Measurements from ENCODE around the gene NAV3.

The NAV3 gene

DNA sequence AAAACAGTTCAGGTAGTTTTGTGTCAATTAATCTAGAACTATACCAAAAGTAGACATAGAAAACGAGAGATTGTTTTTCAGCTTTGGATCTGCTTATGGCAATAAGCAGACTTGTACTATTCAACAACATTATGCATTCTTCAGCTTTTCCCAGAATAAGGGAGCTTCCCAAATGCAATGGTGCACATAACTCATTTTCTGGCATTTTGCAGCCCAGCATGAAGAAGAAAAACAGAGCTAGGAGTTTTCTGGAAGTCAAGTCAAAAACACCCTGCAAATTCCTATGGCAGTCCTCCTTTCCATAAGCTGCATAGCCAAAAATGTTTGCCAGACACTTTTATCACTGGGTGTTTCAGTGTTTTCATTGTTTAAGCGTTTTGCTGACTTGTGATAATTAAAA, 314.7 kb downstream of the NAV3 start:
- no peak for DNase-seq

DNA sequence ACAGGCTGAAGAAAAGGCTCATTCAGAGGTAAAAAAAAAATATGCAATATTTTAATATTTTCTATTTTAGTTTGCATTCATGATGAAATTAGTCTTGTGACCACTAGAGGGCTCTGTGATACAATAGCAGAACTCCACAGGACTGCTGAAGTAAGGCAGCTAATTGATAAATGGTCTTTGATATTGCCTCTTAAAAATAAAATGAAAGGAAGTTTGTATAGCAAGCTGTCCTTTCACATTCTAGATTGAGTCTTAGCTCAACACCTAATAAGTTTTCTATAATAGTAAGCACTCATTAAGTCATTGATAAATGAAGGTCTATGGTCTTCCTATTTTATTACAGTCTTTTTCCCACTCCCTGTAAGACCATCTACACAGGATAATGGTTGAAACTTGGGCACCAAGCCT, 315.7 kb downstream of the NAV3 start:
- DNase-seq, result no peak

DNA sequence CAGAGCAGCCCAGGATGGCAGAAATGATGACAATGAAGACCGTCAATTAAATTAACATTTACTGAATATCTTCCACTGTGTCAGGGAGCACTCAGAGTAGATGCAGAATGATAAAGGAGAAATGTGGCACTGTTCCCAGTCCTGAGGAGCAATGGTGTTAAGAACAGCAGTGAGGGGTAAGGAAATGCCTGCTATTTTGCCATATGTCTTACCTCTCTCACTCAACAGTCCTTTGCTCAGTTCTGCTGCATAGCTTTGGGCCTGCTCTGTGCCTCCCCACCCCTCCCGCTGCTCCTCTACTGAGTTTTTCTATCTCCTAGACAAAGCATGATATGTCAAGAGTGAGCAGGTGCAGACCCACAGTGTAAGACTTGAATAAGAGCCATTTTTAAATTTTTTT, 318.8 kb downstream of the NAV3 start:
- DNase-seq, result no peak

DNA sequence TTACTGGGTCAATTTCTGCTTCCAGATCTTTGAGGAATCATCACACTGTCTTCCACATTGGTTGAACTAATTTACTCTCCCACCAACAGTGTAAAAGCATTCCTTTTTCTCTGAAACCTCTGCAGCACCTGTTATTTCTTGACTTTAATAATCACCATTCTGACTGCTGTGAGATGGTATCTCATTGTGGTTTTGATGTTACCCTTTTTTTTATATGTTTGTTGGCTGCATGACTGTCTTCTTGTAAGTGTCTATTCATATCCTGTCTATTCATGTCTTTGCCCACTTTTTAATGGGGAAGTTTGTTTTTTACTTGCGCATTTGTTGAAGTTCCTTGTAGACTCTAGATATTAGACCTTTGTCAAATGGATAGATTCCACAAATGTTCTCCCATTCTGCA, 324.9 kb downstream of the NAV3 start:
- no peak for DNase-seq

DNA sequence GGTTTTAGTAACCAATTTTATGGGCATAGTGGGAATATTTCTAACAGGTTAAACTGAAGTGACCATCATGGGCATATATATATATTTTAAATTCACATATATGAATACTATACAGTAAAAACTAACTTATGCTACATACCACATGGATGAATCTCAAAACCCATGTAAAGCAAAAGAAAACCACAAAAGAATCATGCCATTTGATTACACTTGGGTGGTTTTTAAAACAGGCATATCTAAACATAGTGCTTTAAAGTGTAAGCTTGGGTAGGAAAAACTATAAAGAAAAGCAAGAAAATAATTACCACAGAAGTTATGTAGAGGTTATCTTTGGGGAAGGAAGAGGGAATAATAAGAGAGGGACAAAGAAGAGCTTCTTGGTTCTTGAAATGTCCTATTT, 326.1 kb downstream of the NAV3 start:
- no peak for DNase-seq

DNA sequence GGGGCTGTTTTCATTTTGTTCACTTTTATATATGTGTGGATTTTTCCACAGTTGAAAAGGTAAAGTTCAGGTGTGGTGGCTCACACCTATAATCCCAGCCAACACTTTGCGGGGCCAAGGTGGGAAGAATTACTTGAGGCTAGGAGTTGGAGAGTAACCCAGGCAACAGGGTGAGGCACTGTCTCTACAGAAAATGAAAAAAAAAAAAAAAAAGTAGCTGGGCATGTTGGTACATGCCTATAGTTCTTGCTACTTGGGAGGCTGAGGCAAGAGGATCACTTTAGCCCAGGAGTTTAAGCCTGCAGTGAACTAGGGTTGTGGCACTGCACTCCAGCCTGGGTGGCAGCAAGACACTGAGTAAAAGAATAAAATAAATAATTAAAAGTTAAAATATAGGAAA, 326.5 kb downstream of the NAV3 start:
- no peak for DNase-seq

DNA sequence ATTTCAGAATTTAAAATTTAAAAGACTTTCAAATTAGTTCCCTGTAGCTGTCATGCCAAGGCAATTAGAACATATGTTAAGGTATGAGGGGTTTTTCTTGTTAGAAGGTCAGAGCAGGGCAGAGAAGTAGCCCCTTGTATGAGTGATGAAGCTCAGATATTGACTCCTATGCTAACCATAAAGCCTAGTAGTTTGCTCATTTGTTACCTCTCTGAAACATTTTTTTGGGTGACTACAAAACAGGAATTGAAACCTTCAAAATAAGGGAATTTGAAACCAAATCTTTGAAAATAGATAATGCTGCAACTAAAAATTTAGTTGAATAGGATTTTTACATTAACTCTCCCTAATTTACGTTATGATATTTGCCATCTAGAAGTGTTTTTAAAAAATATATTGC, 333.5 kb downstream of the NAV3 start:
- no peak for DNase-seq

DNA sequence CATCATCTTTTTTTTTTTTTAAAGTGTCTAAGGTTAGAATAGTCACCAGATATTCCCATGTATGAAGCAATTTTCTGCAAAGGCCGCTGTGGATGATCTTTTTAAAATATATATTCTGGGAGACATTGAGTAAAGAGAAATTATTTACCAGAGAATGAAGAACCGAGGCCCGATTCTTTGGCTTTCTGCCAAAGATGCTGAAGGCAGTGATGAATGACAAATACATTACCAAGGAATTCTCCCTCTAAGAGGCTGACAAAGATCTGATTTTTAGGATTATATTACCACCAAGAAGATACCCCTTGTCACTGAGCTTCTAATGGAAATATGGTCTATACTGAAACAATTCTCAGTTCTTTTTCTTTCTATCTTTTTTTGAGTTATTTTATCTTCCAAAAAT, 336.8 kb downstream of the NAV3 start:
- DNase-seq, result no peak

DNA sequence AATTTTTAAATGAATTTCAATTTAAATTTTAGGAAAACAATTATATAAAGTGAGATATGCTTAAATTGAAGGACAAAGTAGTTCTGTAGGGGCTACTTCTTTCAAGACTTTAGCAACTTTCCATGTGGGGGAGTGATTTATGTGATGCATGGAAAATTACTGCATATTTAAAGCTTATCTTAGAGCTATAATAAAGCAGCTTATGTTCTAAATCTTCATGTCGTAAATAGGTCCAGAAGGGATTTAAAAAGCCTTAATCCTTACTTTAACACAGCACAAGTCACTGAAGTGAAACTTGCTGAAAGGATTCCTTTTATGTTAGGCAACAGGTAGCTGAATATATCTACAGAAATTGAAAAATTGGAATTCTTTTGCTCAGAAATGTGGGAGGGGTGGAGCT, 340.4 kb downstream of the NAV3 start:
- no peak for DNase-seq

DNA sequence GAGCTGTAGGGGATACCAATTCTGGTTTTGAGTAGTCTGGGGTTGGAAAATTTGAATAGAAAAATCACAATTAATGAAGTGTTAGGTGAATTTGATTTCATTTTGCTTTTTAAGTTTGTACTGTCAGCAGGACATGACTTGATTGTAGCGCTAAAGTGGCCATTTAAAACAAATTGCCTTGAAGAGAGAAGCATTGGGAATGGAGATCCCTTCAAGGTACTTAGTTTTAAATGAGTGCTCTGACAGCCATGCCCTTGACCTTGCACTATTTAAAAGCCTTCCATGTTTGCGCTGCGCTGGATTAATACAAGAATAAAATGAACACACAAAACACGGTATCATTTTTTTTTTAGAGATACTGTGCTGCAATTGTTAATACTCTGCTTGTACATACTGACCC, 345.9 kb downstream of the NAV3 start:
- DNase-seq, result no peak

DNA sequence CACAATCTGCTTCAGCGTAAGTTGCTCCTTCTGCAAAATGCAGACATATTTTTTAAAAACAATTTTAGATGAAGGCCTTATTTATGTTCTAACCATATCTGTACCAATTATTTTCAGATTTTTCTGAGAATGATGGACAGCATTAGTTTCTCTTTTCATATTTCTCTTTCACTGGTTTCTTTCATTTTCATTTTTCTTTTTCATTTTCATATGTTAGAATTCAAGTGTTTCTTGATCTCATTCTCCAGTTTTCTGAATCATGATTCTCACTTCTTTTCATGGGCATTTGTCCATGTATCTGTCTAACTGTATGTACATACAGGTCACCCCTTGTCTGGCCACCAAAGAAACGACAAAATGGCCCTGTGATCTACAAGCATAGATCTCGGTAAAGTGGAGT, 346.6 kb downstream of the NAV3 start:
- no peak for DNase-seq

DNA sequence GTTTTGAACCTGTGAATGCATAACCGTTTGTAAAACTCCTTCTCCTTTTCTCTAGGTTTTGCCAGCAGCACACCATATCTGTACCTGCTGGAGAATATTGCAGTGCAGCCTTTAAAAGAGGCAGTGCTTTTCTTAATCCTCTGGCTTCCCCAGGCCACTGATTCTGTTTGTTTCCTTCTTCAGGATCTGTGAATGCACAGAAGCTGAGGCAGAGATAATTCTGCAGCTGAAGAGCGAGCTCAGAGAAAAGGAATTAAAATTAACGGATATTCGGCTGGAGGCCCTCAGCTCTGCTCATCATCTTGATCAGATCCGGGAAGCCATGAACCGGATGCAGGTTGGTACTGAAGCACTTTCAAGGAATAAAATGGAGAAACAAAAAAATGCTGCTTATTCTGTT, 348.7 kb downstream of the NAV3 start:
- no peak for DNase-seq

DNA sequence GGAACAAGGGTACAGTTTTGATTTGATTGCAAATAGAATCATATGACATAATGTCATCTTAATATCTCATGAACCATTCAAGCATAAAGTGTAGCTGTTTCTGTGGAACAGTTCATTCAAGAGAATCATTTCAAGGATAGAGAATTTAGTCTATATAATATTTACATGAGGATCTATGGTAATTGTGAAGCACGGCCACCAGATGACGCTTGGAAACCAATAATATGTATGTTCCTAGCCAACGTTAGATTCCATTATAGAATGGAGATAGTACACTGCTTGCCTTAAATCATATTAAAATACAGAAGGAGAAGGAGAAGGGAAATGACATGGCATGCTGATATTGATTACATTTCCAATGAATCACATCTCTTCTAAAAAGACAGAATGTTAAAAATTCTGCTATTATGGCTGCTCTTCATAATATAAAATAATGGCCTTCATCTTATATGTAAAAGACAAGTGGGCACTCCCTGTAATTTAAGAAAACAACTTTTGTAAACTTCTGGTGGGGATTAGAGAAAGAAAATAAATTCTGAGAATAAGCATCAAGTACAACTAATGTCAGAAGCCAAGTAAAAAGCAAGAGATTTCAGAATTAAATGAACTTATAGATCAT, 351.0 kb downstream of the NAV3 start:
- no peak for DNase-seq

DNA sequence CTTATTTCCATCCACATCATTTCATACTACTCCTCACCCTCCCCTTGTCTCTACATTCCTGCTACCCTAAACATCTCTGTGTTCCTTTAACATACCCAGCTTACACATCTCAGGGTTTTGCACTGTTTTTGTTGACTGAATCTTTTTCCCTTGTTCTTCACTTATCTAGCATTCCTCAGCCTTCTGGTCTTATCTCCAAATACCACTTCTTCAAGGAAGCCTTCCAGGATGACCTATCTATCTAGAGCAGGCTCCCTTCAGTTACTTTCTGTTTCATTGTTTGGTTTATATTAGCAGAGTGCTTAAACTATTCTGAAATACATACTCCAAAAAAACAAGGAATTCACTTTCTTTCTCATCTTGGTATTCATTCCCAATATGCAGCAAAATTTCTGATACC, 353.1 kb downstream of the NAV3 start:
- no peak for DNase-seq

DNA sequence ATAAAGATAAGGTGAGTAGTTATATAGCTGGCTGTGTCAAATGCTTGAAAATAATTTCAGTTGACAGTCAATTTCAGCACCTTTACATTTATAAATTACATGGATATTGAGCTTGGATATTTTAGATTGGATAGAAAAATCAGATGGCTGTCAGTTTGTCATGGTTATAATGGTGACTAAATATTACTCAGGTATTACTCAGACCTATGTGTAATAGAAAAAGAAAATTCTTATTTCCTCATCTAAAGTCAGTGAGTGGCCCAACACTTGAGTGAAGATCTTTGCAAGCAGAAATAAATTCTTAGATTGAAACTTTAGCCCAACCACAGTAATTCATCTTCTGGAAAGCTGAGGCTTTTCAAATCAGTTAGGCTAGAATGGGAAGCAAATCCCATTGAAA, 354.4 kb downstream of the NAV3 start:
- no peak for DNase-seq

DNA sequence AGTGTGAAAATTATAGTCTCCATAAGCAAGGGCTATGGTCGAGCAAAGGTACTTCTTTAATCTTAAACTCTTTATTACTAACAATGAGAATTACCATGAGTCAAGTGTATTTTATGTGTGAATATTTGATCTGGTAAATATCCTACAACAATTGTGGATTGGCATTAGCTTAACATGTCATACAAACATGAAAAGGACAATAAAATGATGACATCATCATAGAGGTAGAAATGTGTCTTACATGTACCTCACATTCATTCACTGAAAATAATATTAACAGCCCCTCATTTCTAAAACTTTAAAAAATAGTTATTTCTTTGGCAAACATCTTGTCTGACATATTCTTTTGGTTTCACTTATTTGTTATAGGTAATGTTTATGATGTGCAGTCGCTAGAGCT, 355.0 kb downstream of the NAV3 start:
- DNase-seq, result no peak

DNA sequence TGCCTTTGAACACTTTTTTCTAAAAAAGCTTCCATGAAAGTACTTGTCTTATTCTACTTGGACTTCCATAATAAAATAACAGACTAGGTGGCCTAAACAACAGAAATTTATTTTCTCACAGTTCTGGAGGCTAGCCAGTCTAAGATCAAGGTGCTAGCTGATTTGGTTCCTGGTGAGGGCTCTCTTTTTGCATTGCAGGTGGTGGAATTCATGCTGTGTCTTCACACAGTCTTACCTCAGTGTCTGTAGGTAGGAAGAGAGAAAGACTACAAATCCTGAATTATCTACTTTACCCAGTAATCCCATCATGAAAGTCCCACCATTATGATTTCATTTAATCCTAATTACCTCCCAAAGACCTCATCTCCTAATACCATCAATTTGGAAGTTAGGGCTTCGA, 356.0 kb downstream of the NAV3 start:
- no peak for DNase-seq

DNA sequence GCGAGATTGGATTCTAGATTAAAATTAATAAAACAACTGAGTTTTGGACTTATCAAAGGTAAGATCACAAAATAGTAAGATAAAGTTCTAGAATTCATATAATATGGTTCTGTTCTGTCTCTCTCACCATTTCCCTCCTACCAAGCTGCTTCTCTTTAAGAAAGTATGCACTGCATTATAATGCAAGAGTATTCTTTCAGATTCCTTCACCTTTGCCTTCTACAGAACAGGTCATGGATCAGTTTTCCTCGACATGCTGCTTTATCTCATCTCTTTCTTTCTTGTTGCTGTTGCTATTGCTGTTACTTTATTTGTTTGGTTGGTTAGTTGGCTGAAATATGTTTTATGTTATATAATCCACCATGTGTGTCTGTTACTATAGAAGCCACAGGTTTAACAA, 357.0 kb downstream of the NAV3 start:
- no peak for DNase-seq

DNA sequence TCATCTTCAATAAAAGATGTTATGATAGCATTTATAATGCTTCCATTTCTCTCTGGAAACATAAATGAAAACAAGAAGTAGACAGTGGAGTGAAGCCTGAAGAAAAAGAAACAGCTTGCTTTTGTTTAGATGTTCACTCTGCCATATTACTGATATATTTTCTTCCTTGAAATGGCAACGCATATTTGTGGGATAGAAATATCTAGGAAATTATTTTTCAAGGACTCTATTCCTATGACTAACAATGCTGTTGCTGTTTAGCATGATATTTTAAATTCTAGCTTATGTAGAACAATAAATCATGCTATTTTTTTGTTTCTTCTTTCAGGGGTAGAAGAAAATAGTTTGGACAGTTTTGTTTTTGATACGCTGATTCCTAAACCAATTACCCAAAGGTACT, 359.0 kb downstream of the NAV3 start:
- DNase-seq, result no peak

DNA sequence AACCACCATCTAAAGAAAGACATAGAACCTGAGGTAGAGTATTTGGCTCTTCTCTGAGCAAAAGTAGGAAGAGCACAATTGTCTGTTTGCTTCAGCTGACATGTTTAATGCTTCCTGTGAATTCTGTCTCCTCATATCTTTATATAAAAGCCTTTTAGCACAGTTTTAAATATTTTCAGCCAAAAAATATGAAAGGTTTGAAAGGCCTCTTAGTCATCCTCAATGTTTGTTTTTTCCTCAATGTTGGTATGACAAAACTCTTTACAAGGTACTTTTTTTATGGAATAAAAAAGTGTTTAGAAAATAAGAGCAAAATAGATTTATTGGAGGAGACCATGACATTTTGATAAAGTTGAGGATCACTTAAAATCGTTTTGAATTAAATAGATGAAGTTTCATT, 360.9 kb downstream of the NAV3 start:
- no peak for DNase-seq

DNA sequence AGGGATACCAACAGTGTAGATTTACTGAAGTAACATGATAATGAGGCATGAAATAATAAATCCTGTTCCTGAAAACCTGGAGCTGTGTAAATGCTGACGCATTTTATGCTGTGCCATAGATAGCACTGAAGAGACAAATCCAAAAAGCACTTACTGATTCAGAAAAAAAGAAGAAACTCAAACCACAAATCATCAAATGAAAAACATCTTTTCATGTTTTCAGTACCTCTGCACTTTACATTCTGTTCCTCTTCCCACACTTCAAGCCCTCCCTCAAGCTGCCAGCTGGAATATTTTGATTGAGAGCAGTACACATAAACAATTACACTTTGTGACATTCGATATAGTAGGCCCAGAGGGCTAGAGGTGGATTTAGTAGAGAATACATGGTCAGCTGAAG, 362.3 kb downstream of the NAV3 start:
- no peak for DNase-seq

DNA sequence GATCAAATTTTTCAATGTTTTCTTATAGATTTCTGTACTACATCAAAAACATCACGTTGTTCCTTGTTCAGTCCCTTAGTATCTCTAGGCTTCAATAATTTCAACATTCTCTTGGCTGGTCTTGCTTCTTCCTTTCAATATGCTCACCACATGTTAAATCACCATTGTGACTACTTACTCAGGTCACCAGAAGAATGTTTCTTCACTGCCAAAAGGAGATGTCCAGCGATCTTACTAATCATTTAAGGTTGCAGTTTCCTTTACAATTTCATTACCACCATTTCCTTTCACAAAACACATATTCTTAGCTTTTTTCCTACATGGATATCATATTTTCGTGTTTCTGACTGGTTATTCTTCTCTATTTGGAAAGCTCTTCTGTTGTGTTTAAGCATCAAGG, 363.8 kb downstream of the NAV3 start:
- no peak for DNase-seq

DNA sequence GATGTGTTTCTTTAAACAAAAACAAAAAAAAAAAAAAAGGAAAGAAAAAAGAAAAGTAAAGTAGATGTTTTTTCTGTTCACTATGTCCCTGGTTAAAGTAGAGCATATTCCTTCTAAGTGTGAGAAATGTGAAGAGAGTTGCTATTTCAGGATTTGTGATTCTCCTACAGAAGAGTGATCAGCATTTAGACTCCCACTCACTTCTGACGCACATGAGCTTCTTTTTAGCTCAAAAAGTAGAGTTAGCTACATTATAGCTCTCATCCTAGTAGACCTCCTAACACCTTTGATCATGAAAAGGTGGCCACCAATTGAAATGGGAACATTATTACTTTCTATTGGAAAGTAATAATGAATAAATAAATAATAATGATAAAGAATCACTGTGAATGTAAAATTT, 368.2 kb downstream of the NAV3 start:
- no peak for DNase-seq

DNA sequence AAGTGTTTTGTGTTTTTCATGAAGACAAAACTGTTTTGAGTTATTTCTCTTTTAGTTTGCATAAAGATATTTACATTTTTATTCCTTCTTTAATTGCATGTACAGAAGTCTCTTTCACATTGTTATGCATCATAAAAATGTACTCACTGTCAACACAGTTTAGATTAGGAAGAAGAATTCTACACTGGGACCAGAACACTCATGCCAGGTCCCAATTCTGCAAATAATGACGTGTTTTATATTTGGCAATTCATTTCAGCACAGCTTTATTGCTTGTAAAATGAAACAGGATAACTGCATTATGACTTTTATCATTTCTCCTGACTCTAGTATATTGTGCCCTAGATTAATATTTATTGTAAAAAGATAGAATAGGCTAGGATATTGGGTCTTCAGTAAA, 369.2 kb downstream of the NAV3 start:
- DNase-seq, result no peak

DNA sequence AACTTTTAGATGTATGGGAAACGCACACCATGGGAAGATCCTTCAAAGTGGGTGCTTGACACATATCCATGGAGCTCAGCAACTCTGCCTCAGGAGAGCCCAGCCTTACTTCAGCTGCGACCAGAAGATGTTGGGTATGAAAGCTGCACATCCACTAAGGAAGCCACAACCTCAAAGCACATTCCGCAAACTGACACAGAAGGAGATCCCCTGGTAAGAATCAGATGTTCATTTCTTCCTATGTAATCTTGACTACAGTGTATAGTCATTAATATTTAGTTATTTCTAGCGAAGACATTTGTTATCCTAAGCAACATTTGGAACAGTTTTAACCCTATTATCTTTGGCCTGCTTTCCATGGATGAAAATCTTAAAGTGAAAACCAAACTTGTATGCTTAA, 374.2 kb downstream of the NAV3 start:
- DNase-seq, result no peak

DNA sequence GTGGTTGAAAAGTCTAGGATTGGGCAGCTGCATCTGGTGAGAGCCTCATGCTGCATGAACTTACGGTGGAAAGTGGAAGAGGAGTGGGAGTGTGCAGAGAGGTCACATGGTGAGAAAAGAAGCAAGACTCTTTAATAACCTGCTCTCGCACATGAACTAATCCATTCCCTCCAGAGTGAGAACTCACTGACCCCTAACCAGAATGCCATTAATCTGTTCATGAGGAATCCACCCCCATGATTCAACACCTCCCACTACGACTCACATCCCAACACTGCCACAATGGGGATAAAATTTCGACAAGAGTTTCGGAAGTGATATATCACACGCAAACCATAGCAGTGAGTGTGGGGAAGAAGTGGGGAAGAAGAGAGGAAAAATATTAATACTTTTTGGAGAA, 377.4 kb downstream of the NAV3 start:
- DNase-seq, result no peak

Measured in activated CD4-positive, alpha-beta T cell treated with anti-CD3 and anti-CD28 coated beads, Interleukin-2, amount 50 U/mL, for 1 hour (primary cell).